GM21576 (cell line): ENCODE measurements around the gene NDUFS4.
"Not testable (repeated sequence)": the region's sequence is repeated elsewhere in the genome, so short reads cannot be mapped to it uniquely, and the experiment has no call there.

Experiments
- ATAC-seq: cut with Tn5 transposase; IDR thresholded peaks from one replicate; pipeline ENCODE4 v1.9.1; 2021; ENCODE audit warnings: mild to moderate bottlenecking, moderate library complexity; ENCODE audit not compliant: unreplicated experiment

NDUFS4 gene

GRCh38 chr5:53560506-53561191 lies at the start of gene NDUFS4:
Gene NDUFS4, plus strand, starts transcription at chr5:53560639. Its CDS starts 24 bp downstream, at chr5:53560663.
- ATAC-seq = peak; percentile 91

GRCh38 chr5:53512539-53512938 lies 47.9 kb upstream of the NDUFS4 start:
- no peak for ATAC-seq

GRCh38 chr5:53515988-53516387 lies 44.5 kb upstream of the NDUFS4 start:
- ATAC-seq = no peak

GRCh38 chr5:53520813-53521212 lies 39.6 kb upstream of the NDUFS4 start:
- no peak for ATAC-seq

- ATAC-seq = no peak
Measured at GRCh38 chr5:53537711-53538110, 22.7 kb upstream of the NDUFS4 start.

- ATAC-seq = not testable (repeated sequence)
Measured at GRCh38 chr5:53540739-53541138, 19.7 kb upstream of the NDUFS4 start.

GRCh38 chr5:53541859-53542258 lies 18.6 kb upstream of the NDUFS4 start:
- no peak for ATAC-seq

- ATAC-seq = no peak
Measured at GRCh38 chr5:53542926-53543325, 17.5 kb upstream of the NDUFS4 start.

- no peak for ATAC-seq
Measured at GRCh38 chr5:53543401-53543800, 17.0 kb upstream of the NDUFS4 start.

GRCh38 chr5:53545744-53546143 lies 14.7 kb upstream of the NDUFS4 start:
- no peak for ATAC-seq

GRCh38 chr5:53547226-53547625 lies 13.2 kb upstream of the NDUFS4 start:
- no peak for ATAC-seq

GRCh38 chr5:53548501-53548900 lies 11.9 kb upstream of the NDUFS4 start:
- ATAC-seq = not testable (repeated sequence)

GRCh38 chr5:53549792-53550191 lies 10.6 kb upstream of the NDUFS4 start:
- no peak for ATAC-seq

- ATAC-seq = no peak
Measured at GRCh38 chr5:53552561-53552960, 7.9 kb upstream of the NDUFS4 start.

GRCh38 chr5:53554444-53554843 lies 6.0 kb upstream of the NDUFS4 start:
- no peak for ATAC-seq

- ATAC-seq = no peak
Measured at GRCh38 chr5:53555160-53555559, 5.3 kb upstream of the NDUFS4 start.

- no peak for ATAC-seq
Measured at GRCh38 chr5:53556001-53556400, 4.4 kb upstream of the NDUFS4 start.

- ATAC-seq = no peak
Measured at GRCh38 chr5:53557386-53557785, 3.1 kb upstream of the NDUFS4 start.

- no peak for ATAC-seq
Measured at GRCh38 chr5:53558966-53559365, 1.5 kb upstream of the NDUFS4 start.

- ATAC-seq = peak; percentile 16
Measured at GRCh38 chr5:53560028-53560427, 411 bp upstream of the NDUFS4 start.

- no peak for ATAC-seq
Measured at GRCh38 chr5:53568401-53568800, 8.0 kb downstream of the NDUFS4 start.

GRCh38 chr5:53568871-53569270 lies 8.4 kb downstream of the NDUFS4 start:
- no peak for ATAC-seq

GRCh38 chr5:53569453-53569852 lies 9.0 kb downstream of the NDUFS4 start:
- no peak for ATAC-seq
